GM19467 (cell line): Measurements from ENCODE around the gene FSHR.
A peak's percentile ranks its signal among the peaks of the same experiment; 100 is the strongest.

Source experiments
- ATAC-seq: cut with Tn5 transposase; IDR thresholded peaks from one replicate; pipeline ENCODE4 v1.9.1; 2021; ENCODE audit warnings: mild to moderate bottlenecking, moderate library complexity; ENCODE audit not compliant: unreplicated experiment

Gene FSHR

DNA sequence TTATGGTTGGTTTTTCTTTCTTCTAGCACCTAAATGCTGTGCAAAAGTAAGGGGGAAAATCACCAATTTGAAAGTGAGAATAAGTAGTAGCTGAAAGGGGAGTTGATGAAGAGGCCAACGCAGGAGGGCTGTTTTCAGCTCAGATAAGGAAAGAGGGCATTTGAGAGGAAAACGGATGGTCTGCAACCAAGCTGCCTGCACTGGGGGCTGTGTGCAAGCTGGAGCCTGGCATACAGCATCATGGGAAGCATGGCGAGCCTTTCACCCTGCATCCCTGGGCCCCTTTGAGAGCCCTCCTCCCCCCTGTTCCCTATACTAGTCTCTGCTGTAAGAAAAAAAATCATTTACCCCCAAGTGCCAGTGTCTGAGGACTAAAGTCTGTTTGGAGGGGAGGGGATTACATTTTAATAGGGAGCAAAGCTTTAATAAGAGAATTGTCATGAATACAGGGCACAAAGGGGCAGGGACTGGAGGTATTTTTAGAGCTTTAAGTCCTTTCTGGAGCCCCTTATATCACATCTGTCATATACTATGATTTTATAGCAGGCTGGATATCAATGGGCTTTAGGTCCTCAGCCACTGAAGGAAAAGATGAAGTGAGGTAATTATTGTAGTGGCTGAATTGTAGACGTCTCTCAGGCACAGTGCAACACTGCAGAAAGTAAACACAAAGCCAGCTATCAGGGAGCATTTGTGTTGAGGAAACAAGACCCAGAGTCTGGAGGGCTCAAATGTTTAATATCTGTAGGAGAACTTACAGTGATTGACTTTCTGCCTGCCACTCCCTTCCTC, 120.7 kb downstream of the FSHR start:
- ATAC-seq = no peak

DNA sequence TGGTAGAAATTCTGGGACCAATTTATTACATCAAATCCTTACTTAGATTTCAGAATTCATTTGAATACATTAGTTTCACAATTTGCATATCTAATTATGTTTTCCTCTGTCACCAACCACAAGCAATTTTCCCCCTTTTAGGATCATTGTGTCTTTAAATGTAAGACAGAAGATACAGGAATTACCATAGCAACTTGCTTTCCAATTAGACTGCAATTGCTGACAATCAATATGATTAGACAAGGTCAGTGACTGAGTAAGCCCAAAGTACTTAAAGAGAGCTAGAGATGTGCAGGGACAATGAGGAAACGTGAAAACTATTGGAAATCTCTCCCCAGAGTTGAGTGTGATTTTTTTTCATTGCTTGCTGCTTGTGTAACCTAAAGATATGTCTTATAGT, 121.4 kb downstream of the FSHR start:
- no peak for ATAC-seq

DNA sequence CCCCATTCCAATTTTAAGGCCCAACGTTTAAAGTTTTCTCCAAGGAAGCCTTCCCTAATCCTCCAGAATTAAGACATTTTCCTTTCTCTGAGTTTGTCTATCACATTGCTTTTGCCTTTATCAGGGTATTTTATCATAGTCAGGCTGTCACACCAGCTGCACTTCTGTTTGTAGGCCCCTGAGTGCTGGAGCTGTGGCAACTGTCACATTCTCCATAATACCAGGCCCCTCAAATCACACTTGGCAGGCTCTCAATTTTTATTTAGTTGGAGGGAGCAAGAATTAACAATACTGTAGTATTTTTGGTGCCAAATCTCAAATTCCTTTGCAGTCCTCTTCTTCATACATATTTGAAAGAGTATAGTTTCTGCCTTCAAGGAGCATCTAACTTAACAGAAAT, 122.2 kb downstream of the FSHR start:
- no peak for ATAC-seq

DNA sequence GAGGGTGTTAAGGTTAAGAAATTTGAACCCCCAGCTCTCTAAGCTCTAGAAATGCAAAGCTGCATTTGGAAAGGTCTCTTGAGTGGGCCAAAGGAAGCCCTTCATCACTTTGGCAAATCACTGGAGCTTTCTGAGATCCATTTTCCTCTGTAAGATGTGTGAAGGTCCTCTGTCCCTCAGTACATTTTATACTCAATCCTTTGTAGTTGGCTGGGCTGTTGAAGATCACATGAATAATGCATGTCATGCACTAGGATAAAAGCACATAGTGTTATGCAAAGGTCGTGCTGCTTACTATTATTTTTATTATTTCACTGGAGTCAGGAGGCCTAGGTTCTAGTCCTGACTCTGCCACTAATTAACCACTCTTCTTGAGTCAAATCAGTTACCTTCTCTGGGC, 124.9 kb downstream of the FSHR start:
- no peak for ATAC-seq

DNA sequence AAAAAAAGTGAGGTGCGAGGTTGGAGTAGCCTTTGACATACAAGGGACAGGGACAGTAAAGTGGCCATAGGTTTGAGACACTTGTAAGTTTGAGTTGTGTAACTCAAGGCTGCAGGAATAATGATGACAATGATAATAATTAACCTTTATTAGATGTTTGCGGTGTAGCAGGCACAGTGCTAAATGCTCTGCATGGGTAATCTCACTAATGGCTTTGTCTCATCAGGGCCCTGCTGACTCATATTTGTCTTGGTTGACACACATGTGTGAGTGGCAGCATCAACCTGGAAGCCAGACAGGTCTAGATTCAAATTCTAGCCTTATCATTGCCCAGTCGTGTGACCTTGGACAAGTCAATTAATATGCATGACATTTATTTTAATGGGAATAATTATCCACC, 126.2 kb downstream of the FSHR start:
- ATAC-seq = peak; percentile 99

DNA sequence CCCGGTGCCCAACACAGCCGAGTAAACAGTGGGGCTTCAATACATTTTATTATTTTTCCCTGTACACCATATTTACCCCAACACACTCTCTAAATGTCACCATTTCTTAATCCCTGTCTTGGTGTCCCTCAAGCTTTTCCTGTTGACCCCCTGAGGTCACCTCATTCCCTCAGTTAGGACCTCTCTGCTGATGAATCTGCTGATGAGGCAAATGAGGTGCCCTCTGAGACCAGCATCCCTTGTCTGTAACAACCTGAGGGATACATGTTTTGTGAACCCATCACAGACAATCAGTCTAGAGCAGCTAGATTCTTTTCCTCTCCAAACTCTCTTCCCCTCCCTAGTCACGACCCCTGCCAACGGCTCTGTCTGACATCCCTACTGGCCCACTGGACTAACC, 127.6 kb downstream of the FSHR start:
- ATAC-seq = no peak

DNA sequence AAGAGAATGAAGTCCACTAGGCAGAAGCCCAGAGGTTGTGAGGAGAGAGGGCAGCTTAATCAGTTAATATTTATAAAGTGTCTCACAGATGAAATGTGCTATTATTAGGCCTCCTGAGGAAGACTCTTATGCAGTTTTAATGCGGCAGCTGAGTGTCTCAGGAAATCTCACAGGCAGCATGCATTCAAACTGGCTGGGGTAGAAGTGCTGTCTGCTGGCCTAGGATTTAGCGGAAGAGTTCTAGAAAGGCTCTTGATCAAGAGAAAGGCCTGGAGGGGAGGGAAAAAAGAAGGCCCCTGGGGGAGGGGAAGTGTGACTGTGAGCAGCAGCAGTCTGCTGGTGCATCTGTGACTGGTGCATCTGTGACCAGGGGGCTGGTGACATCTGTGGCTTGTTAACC, 133.0 kb downstream of the FSHR start:
- no peak for ATAC-seq

DNA sequence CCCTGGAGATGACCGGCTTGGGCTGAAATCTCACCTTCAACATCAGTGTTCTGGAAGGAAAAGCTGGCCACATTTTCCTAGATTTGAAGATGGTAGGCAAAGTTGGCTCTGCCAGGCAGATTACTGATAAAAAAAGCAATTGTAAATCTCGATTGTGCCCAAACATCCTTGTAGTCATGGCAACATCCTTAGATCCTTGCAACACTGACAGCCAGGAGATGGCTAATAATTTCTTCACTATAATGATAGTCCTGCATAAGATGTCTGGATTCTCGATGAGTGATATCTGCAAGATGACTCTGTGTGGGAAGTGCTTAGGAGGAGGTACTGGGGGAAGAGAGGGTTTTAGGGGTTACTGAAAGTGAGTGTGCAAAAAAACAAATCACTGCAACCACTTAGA, 149.1 kb downstream of the FSHR start:
- ATAC-seq = no peak

DNA sequence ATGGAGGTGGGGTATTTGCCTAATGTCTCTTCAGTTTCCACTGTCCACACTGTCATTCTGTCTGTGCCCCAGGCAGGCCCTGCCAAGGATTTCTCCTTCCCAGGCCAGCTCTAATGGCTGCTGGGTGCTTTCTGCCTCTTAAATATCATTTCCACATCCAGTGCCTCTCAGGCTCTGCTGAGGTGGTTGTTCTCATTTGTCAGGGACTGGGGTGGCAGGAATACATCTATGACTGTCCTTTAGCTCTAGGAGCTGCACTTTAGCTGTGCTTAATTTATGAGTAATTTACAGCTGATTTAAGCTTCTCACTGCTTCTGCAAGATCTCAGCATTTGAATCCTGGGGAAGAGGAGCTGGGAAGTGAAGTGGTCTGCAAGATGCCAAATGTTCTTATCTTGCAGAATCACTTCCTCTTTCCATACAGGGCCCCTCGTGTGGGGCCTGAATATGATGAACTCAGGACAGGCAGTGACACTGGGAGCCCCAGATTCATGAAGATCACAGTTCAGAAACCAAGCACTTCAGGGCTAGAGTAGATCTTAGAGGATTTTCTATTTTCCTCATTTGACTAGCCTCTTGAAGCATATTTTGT, 150.2 kb downstream of the FSHR start:
- ATAC-seq = peak; percentile 75

DNA sequence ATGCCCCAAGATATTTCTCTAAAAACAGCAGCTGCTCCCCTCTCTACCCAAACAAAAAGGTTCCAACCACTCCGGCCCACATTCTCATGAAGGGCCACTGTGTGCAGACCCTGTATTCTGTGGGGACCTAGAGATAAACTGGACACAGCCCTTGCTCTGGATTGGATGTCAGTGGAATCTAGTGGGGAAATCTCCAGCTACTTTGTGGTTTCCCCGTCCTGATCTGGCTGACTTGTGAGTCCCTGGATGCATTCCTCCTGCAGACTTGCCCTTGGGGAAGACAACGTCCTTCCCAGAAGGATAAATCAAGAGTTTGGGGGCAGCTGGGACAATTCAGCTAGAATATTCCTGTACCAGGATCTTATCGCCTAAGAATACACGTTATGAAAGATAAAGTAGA, 151.1 kb downstream of the FSHR start:
- ATAC-seq = no peak

DNA sequence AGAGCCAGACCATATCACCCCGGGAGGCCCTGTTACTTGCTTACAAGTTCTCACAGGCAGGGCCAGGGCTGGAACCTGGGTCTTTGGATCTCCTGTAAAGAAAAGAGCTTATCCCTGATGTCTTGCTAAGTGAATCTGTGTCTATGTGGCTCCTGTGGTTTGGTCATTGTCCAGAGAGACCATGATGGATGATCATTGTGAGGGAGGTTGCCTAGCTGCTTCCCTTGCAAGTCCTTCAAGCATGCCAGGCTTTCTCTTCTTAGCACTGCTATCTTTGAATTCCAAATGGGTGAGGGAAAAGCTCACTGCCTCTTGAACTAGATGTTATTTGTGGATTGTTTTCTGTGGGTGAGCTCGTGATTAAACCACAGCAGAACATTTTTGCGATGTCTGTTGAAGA, 151.6 kb downstream of the FSHR start:
- ATAC-seq = no peak

DNA sequence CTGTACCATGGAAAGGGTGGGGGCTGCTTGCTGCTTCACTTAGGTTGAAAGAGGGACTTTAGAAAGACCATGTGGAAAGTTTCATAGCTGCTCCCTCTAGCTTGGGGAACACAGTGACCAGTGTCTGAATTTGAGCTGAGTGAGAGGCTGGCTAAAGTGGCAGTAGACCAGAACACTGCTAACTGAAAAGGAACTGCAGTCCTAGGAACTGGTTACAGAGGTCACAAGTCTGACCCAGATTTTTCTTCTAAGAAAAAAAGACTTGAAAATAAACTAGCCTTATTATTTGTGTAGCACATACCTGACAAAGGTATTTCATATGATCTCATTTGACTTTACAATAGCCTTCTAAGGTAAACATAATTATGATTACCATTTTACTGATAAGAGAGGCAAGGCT, 153.6 kb downstream of the FSHR start:
- ATAC-seq = no peak

DNA sequence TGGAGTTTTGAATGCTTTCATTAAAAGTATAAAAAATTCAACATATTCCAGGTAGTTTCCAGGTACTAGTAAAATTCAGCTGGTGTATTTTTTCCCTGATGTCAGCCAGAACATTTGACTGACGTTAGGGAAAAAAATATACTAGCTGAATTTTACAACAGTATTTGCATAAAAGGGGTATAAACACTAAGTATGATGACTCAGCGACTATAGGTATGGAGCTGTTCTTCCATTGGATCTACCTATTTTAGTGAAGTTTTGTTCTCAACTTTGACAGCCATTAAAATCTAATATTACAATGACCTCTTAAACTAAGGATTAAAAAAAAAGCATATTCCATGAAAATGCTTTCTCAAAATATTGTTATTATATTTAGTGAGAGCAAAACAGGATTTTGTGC, 155.9 kb downstream of the FSHR start:
- no peak for ATAC-seq

DNA sequence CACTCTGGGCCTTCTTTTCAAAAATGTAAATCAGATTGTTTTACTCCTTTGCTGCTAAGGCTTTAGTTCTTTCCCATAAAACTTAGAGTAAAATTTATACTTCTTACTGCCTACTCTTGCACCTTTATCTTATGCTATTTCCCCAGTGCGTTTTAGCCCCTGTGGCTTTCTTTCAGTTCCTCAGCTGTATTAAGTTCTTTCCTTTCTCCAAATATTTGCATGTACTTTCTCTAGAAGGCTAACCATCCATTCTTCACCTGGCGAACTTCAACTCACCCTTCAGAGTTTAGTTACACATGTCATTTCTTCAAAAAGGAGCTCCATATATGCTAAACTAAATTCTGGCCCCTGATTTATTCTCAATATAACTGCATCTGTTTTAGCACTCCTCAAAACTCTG, 160.7 kb downstream of the FSHR start:
- peak; percentile 40 for ATAC-seq

DNA sequence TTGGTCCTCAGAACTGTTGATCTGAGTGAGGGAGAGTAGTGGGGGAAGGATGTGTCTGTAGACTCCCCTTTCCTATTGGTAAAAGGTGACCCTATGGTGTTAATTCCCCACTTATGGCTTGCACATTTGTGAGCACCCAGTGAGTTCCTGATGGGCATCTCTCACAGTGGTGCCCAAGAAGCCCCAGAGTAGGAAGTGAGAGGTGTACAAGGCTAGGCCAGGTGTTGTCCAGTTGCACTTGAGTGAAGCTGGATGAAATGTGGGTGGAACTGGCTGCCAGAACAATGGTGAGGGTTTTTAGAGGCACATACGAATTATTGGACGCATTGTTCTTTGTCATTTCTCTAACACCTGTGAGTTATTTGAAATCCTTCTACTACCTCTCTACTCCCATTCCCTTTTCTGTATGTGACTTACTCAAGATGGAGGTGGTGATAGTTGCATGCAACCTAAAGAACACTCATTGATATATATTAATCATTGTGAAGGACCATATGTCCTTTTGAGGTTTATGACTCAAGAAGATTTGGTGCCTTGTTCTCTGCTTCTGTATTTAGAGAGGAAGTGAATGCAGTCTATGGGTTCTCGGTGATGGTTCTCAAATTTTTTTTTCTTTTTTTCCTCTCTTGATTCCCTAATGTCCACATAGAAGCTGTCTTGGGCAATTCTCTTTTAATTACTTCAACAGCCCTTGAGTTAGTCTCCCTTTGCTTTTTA, 162.7 kb downstream of the FSHR start:
- peak; percentile 55 for ATAC-seq

DNA sequence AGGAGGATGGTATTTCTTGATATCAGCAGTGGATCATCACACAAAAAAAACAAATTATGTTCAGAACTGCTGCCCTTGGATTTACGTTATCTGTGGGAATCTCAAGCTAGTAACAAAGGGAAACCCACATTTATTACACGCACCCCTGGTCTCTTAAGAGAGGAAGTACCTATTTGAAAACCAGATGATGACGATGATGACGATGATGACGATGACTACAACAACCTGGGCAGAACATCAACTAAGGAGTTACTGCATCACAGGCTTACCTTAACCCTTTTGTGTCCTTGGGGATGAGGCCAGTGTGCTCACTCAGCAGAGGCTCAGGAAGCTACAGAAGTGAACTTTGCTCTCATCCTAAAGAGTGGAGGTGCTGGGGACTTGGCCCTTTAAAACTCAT, 169.4 kb downstream of the FSHR start:
- peak; percentile 26 for ATAC-seq

DNA sequence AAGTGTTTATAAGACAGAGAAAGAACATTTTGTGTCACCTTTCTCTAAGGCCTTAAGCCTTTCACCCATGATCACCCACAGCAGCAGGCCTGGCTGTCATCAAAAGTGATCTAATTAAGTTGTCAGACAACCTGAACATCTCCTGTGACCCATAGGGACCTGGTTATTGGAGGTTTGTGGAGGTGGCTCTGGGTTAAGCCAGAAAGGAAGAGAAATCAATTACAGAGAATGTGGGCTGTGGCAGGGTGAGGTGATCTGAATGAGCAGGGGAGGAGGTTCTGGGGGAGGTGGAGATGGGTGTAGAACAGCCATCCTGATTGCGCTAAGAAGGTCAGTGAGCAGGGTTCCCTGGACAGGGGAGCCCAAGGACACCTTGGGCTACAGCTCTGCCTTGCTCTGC, 170.8 kb downstream of the FSHR start:
- ATAC-seq = no peak

DNA sequence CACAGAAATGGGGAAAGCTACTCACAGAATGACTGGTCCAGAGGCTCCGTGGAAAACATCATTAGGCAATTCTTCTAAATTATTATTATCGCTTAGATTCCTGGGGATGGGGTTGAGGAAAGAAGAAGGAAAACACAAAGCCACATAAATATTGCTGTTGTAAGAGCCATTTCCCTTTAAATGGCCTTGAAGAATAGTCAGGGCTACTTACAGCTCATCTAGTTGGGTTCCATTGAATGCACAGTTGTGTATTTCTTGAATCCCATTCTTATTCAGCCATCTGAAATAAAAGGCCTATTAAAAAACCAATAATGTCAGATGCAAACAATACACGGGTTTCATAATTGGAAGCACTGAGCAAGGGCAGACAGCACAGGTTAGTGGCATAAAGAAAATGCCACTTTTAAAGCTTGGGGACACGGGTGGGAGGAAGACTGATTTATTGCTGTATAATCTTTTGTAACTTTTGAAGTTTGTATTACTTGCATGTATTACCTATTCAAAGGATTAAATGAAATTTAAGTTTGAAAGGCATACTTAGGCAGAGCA, 171.4 kb downstream of the FSHR start:
- no peak for ATAC-seq

DNA sequence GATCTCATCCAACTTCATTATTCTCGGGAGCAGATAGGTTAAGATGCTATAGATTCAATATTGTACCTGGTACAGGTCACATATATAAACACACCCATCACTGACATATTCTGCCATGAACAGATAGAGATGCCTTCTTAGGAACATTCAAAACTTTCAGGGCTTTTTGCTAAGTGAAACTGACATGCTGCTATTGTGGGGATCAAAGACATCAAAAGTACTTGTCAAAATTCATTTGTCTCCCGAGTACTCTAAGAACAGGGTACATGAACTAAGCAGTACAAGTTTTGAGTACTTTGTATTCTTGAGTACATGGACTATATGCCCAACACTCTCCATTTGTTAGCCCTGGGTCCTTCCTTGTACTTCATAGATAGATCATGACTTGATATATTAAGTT, 173.5 kb downstream of the FSHR start:
- ATAC-seq = no peak

DNA sequence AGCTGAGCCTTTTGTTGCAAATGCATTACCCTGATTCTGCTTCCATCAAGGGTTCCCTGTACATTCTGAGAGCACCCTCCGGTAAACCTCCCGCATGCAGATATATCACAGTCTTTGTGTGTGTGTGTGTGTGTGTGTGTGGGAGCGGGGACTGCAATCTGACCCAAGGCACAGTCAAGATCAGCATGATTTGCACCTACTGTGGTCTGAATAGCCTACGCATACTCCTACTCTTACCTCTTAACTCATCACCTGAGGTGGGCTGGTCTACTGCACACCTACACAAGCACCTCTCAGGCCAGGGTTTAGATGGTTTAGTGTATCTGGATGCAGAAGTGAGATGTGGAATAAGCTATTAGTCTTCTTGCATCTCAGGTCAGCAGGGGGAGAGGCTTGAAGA, 174.6 kb downstream of the FSHR start:
- no peak for ATAC-seq

DNA sequence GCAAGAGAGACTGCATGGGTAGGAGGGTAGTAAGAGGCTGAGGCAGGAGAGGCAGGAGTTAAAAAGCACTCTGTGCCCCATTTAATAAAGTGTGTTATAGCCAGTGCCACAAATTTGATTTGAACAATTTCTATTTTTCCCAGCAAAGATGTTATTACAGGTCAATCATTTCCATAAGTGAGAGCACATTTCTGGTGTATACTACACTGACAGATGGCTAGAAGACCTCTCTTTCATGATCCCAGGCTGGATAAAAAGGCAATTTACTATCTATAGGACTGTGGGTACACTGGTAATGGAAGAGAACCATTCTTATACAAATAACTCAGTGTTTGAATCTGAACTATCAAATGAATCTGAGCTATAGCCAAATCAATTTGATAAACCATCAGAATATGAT, 176.2 kb downstream of the FSHR start:
- ATAC-seq = no peak

DNA sequence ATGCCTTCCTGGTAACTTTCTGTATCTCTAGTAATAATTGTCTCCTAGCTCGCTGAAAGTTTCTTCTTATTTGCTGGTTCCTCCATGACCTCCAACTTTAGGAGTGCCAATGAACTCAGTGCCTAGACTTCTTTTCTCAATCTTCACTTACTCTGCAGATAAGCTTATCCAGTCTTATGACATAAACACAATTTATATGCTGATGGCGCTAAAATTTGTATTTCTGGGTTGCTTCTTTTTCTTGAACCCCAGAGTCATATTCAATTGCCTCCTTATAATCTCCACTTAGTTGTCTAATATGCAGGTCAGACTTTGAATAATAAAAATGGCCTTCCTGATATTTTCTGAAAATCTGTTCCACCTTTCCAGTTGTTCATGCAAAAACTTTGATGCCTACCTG, 182.5 kb downstream of the FSHR start:
- ATAC-seq = no peak
